ENCODE measurements around the gene RB1.

Gene RB1

DNA sequence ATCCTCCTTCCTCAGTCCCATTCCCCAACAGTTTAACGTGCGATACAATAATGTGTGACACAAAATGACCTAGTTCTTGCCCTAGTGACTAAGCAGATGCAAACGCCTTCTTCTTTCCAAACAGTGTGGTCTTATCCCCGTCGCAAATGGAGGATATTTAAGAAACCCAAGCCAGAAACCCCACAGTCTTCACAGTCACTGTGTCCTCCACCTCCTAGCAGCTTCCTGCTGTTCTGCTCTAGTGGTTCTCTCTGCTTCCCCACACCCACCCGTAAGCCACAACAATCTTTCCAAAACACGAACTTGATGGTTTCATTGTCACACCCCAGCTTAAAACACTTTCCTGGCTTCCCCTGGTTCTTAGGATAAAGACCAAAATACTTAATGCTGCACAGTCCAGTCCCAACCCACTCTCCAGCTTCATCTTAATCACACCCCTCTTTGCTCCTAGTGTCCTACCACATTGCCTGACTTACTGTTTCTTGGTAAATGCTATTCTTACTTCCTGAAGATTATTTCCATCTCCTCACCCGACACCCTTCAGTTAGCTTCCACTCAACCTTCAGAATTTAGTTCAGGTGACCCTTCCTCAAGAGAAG lies 38.2 kb upstream of the RB1 start:
- TF ChIP-seq TAF1 (IDR thresholded peaks at IDR 0.05; ENCODE audit: borderline replicate concordance, insufficient read depth, low read length) (no peak), FOXP2 (optimal IDR thresholded peaks at IDR 0.05; ENCODE audit: borderline replicate concordance, extremely low read depth, extremely low read length, insufficient read depth) (no peak), SIN3A (IDR thresholded peaks at IDR 0.05; ENCODE audit: borderline replicate concordance, insufficient read depth, low read length) (no peak), POLR2AphosphoS5 (IDR thresholded peaks at IDR 0.05; ENCODE audit: low read depth, low read length) (no peak)
- TF ChIP-seq, protein P1, sequence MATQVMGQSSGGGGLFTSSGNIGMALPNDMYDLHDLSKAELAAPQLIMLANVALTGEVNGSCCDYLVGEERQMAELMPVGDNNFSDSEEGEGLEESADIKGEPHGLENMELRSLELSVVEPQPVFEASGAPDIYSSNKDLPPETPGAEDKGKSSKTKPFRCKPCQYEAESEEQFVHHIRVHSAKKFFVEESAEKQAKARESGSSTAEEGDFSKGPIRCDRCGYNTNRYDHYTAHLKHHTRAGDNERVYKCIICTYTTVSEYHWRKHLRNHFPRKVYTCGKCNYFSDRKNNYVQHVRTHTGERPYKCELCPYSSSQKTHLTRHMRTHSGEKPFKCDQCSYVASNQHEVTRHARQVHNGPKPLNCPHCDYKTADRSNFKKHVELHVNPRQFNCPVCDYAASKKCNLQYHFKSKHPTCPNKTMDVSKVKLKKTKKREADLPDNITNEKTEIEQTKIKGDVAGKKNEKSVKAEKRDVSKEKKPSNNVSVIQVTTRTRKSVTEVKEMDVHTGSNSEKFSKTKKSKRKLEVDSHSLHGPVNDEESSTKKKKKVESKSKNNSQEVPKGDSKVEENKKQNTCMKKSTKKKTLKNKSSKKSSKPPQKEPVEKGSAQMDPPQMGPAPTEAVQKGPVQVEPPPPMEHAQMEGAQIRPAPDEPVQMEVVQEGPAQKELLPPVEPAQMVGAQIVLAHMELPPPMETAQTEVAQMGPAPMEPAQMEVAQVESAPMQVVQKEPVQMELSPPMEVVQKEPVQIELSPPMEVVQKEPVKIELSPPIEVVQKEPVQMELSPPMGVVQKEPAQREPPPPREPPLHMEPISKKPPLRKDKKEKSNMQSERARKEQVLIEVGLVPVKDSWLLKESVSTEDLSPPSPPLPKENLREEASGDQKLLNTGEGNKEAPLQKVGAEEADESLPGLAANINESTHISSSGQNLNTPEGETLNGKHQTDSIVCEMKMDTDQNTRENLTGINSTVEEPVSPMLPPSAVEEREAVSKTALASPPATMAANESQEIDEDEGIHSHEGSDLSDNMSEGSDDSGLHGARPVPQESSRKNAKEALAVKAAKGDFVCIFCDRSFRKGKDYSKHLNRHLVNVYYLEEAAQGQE (IDR thresholded peaks at IDR 0.05; ENCODE audit: insufficient read depth in 1 of 2, low read depth in 2 of 2, low read length in 2 of 2), result no peak

DNA sequence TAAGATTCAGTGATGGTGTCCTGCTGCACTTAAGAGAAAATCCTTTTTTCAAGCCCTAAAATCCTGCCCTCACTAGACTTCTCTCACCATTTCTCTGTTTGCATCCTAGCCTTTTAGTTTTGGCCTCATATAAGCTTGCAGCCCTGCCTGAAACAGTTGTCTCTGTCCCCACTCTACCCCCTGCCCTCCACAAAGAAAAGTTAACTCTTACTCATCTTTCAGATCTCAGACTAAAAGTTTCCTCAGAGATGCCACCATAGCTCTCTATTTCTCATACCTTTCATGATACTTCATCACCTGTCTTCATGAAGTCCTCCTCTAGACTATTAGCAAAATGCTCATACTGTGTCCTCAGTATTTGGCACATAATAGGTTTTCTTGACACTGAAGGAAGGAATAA lies 37.4 kb upstream of the RB1 start:
- TF ChIP-seq FOXP2 (optimal IDR thresholded peaks at IDR 0.05; ENCODE audit: borderline replicate concordance, extremely low read depth, extremely low read length, insufficient read depth), result no peak
- TF ChIP-seq SIN3A (IDR thresholded peaks at IDR 0.05; ENCODE audit: borderline replicate concordance, insufficient read depth, low read length), result no peak
- TF ChIP-seq POLR2AphosphoS5 (IDR thresholded peaks at IDR 0.05; ENCODE audit: low read depth, low read length), result no peak
- TF ChIP-seq, protein P1 (IDR thresholded peaks at IDR 0.05; ENCODE audit: insufficient read depth in 1 of 2, low read depth in 2 of 2, low read length in 2 of 2), result no peak
- no peak for TF ChIP-seq TAF1 (IDR thresholded peaks at IDR 0.05; ENCODE audit: borderline replicate concordance, insufficient read depth, low read length)

DNA sequence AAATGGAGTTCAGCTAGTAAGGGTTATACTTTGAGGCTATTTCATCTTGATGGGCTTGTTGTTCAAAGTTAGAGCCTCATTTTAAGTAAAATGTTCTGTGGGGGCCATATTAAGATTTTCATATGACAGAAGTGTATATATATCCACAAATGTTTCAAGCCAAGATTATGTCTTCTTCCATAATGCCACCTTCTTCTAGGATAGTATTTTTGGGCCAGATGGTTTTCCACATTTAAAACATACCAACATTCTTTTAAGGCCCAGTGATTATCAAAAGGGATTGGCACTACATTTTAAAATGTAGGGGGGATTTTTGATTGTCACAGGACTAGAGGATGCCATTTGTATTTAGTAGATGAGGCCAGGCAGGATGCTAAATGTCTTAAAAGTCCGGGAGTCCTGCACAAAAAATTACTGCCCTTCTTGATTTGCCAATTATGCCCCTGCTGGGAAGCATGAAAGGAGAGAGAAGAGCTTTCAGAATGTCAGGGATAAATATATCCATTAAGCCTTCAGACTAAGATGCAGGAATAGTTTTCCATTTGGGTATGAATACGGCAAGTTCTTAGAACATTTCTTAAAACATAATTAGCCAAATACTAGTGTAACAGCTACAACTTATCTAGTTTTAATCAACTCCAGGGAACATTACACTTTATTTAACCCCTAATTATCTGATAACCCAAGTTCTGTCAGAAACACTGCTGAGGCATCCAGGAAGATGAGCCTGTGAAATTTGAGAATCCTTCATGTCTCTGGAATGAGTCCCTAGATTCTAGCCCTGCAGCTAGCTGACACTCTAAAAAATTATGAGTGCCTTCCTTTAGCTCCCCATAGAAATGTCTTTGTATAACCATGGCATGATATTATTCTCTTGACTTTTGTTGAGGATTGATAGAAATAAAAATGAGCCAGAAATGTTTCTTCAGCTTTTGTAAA lies 36.6 kb upstream of the RB1 start:
- TF ChIP-seq SIN3A (IDR thresholded peaks at IDR 0.05; ENCODE audit: borderline replicate concordance, insufficient read depth, low read length) (no peak), POLR2AphosphoS5 (IDR thresholded peaks at IDR 0.05; ENCODE audit: low read depth, low read length) (no peak), FOXP2 (optimal IDR thresholded peaks at IDR 0.05; ENCODE audit: borderline replicate concordance, extremely low read depth, extremely low read length, insufficient read depth) (no peak), TAF1 (IDR thresholded peaks at IDR 0.05; ENCODE audit: borderline replicate concordance, insufficient read depth, low read length) (no peak)
- TF ChIP-seq, protein P1 (IDR thresholded peaks at IDR 0.05; ENCODE audit: insufficient read depth in 1 of 2, low read depth in 2 of 2, low read length in 2 of 2), result no peak

DNA sequence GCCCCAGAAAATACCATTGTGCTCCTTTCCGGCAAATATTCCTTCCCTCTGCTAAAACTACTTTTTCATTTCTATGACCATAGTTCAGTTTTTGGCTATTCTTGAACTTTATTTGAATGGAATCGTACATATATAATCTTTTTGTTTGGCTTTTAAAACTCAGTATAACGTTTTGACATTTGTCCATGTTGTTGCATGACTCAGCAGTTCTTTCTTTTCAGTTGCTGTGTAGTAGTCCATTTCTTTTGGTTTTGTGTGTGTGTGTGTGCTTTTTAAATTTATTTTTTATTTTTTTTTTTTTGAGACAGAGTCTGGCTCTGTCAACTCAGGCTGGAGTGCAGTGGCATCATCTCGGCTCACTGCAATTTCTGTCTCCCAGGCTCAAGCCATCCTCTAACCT lies 35.5 kb upstream of the RB1 start:
- no peak for TF ChIP-seq TAF1 (IDR thresholded peaks at IDR 0.05; ENCODE audit: borderline replicate concordance, insufficient read depth, low read length)
- TF ChIP-seq SIN3A (IDR thresholded peaks at IDR 0.05; ENCODE audit: borderline replicate concordance, insufficient read depth, low read length), result no peak
- TF ChIP-seq, protein P1 (IDR thresholded peaks at IDR 0.05; ENCODE audit: insufficient read depth in 1 of 2, low read depth in 2 of 2, low read length in 2 of 2), result no peak
- TF ChIP-seq POLR2AphosphoS5 (IDR thresholded peaks at IDR 0.05; ENCODE audit: low read depth, low read length), result no peak
- TF ChIP-seq FOXP2 (optimal IDR thresholded peaks at IDR 0.05; ENCODE audit: borderline replicate concordance, extremely low read depth, extremely low read length, insufficient read depth), result no peak

Data from PFSK-1 (cell line).